GM21447 (cell line): Measurements from ENCODE around the gene EHD3.

Experiments
- ATAC-seq: cut with Tn5 transposase; IDR thresholded peaks from one replicate; pipeline ENCODE4 v1.9.1; 2021; ENCODE audit not compliant: unreplicated experiment

EHD3 gene

DNA sequence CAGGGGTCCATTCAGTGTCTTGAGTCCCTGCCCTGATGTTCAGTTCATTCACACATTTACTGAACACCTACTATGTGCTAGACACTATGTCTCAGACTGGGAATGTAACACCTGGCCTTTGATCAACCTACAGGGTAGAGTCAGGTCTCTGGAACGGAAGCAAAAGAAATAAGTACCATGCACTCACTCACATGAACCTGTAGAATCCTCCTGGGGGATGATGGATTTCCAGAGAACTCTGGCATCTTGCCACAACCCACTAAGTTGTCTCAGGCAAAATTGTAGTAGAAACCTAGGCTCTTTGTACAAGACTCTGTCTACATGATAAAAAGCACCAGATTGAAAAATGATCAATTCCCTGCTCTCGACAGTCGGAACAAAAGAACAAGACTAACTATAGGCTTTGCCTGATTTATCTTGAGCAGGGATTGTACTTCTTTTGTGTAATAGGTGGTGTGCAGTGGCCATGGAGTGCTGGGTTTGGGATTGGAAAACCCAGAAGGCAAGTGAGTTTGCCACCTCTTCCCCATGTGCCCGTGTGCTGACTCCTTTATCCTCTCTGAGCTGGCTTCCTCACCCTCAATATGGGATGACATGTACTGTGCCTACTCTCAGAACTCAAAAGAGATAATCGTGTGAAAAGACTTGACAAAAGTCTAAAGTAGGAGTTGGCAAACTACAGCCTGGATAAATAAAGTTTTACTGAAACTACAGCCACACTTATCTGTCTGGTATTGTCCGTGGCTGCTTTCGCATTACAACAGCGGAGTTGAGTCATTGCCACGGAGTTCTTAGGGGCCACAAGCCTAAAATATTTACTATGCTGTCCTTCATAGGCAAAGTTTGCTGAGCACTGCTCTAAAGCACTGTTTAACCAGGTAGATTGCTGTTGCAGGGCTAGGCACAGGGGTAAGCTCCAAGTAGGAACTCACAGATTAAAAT lies 21.0 kb upstream of the EHD3 start:
- ATAC-seq = no peak

- no peak for ATAC-seq
Measured at GRCh38 chr2:31213601-31214443, 20.1 kb upstream of the EHD3 start.

DNA sequence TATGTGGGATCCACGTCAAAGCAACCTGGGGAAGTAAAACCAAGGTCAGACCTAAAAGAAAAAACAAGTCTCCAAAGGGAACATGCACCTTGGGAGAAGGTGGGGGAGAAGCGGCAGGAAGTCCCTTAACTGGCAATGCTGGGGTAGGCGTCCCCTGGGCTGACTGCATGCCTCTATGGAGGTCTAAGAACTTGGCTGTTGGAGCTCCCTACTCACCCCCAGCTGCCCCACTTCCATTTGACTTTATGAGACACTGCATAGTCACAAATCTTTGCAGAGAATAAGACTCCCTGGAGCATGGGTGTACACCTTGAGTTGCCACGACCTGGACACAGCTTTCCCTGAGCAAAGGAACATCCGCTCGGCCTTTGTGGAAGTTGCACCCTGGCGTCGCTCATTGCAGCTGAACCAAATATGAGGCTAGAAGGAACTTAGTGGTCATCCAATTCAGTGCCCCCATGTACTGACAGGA lies 19.5 kb upstream of the EHD3 start:
- no peak for ATAC-seq

GRCh38 chr2:31216734-31217133 lies 17.2 kb upstream of the EHD3 start:
- ATAC-seq = peak; percentile 50

DNA sequence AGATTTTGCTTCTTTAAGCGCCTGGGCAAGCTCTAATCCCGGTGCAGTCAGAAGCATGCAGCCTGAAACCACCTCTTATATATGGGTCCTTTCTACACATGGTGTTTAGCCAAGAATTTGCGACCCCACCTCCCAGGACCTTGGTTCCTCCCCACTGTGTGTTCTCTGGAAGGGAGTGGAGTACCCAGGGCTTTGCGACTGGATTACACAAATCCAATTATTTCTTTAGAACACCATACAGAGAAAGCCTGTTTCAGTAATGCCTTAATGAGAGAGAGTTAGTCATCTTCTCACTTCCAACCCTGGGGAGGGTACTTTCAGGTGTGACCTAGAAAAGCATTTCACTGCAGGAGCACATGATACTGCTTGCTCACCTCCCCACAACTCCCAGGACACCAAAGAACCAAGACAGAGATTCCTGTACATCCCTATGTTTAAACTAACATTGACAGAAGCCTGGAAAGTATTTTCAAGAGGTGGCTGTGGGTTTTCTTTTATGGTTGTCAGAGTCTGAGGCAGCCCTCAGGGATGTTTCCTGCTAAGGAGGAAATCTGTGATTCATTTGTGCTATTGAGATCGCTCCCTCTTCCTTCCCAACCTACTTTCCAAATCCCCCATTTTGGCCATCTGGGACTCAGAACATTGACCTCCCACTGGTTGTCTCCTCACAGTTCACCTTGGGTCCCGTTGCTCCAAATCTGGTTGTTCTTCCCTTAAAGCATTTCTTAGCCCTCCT lies 16.3 kb upstream of the EHD3 start, which contains the start of gene CAPN14:
Gene CAPN14, minus strand, starts transcription at position 51 of the 736 bp plus-strand sequence. CDS start 12,068 bp downstream, outside the sequence.
- ATAC-seq = no peak

GRCh38 chr2:31219131-31219969 lies 14.6 kb upstream of the EHD3 start:
- ATAC-seq = peak; percentile 68

DNA sequence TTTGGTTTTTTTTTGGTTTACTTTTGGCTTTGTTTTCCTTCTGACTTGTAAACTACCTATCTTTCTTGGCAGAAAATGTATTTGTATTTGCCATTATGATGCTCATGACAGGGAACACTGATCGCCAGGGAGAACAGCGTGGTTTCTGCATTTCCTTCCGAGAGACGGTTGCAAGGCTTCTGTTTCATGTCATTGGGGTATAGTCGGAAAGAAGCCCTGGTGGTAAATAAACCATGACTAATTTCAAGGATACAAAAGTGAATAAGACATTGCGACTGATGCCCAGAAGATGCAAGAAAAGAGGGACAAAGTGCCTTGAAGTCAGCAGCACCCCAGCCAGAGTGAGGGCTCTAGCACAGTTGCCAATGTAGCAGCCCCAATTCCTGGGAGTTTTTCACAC lies 12.4 kb upstream of the EHD3 start:
- ATAC-seq = no peak

GRCh38 chr2:31222071-31222470 lies 11.9 kb upstream of the EHD3 start:
- no peak for ATAC-seq

DNA sequence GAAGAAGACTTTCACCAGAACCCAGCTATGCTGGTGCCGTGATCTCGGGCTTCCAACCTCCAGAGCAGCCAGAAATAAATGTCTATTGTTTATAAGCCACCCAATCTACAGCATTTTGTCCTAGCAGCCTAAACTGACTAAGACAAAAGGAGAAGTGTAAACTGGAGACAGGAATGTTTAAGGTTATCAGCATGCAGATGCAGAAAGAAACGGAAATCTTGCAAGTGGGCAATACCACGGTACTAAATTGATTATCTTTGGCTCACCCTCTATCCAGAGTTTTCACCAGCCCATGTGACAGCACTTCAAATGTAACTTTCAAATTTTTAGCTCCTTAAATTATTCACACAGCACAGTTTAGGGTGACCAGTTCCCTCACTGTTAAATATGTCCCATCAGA lies 10.9 kb upstream of the EHD3 start:
- no peak for ATAC-seq

DNA sequence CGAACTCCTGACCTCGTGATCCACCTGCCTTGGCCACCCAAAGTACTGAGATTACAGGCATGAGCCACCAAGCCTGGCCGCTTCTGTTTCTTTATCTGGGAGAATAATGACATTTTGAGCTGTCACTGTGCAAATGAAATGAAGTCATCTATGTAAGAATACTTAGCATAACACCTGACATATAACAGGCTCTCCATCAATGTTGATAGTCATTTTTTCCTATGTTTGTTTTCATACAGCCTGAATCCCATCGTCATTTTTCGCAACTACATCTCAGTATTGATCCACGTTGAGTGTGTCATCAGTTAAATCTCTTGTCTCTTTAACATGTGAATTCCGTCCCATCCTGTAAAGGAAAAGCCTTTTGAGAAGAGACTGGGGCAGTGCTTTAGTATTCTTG lies 10.2 kb upstream of the EHD3 start:
- ATAC-seq = no peak

GRCh38 chr2:31226266-31226665 lies 7.7 kb upstream of the EHD3 start:
- ATAC-seq = no peak

GRCh38 chr2:31227110-31227509 lies 6.8 kb upstream of the EHD3 start:
- no peak for ATAC-seq

DNA sequence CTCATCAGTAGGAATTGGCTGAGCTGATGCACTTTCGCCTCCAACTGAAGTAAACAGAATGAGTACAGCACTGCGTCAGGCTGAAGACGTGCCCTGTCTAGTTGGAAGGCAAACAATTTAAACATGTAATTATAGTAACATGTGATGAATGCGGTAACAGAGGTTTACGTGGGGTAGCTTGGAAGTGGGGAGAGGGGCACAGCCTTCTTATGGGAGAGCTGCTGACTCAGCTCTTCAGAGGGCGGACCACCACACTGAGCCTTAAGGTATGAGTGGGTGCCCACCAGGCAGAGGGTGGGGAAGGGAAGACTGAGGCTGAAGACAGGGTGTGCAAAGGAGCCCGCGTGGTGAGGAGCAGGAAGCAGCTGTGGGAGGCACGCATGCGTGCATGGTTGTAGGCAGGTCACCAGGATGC lies 6.2 kb upstream of the EHD3 start:
- ATAC-seq = no peak

DNA sequence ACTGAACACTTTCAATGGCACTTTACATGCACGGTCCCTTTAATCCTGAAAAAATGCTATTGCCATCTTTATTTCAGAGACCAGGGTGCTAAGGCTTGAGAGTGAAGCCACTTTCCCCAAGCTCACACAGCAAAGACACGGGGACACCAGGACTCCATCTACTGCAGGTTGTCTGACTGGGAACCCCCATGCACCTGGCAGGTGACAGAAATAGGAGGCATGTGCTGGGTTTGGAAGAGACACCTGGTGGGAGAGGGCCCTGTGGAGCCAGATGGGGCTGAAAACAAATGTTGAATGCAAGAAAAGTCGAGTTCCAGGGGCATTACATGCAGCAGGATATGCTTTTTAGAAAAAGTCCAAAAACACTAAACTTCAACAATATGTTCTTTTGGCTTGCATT lies 5.2 kb upstream of the EHD3 start:
- ATAC-seq = no peak

DNA sequence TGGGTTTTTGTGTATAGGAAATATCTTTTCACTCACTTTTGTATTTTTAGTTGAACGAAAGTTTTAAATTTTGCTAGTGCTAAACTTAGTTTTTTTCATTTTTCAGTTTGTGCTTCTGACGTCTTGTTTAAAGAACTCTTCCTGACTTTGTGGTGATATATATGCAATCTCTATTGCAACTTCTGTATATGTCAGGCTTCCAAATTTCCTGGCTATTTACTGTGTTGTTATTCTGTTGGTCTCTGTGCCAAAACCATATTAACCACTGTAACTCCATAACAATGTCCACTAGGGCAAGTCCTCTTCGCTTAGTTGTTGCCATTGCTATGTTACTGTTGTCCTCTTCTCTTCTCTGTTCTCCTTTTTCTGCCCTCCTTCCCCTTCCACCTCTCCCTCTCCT lies 3.2 kb upstream of the EHD3 start:
- ATAC-seq = no peak

DNA sequence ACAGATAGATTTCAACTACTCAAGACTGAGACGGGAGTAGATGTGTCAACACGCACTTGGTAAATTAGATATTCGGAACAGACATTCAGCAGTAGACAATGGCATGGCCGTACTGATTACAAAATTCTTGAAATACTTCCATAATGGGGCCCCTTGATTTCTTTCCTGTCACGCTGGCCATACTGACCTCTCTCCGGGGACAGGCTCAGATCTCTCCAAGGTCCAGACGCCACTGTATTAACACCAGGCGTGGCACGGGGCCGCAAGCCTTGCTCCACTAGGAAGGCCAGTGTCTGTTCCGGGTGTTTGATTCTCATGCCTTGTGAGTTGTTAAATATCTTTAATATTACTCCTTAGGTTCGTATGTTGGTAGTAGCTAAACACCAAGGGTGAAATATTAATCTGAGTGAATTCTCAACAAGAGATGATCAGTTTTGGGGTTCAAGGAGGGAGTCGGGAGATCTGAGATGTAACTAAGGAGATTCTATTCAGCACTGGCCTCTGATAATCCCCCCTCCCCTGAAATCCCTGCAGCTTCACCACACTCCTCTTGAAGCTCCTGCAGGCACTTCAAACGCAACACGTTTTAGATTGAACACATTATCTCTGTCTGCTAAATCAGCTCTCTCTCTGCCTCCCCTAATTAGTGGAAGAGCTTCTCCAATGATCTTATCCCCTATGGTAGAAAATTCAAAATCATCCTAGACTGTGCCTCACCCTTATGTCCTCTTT lies 2.2 kb upstream of the EHD3 start:
- ATAC-seq = no peak

GRCh38 chr2:31232586-31232985 lies 1.4 kb upstream of the EHD3 start:
- no peak for ATAC-seq

DNA sequence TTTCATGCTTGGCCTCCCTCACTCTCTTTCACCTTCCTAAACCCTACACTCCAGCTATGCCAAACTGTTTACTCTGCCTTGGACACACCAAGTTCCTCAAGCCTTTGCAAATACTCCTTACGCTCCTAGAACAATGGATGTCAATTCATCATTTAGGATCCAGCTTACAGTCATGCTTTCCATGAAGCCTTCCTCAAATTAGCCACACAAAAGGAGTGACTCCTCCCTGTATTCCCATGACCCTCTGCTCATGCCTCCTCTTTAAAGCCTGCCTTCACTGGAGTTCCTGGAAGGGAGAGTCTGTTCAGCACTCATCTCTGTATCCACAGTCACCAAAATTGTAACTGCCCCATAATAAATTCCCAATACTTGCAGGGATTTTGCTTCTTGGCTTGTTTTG lies 721 bp upstream of the EHD3 start:
- ATAC-seq = no peak

DNA sequence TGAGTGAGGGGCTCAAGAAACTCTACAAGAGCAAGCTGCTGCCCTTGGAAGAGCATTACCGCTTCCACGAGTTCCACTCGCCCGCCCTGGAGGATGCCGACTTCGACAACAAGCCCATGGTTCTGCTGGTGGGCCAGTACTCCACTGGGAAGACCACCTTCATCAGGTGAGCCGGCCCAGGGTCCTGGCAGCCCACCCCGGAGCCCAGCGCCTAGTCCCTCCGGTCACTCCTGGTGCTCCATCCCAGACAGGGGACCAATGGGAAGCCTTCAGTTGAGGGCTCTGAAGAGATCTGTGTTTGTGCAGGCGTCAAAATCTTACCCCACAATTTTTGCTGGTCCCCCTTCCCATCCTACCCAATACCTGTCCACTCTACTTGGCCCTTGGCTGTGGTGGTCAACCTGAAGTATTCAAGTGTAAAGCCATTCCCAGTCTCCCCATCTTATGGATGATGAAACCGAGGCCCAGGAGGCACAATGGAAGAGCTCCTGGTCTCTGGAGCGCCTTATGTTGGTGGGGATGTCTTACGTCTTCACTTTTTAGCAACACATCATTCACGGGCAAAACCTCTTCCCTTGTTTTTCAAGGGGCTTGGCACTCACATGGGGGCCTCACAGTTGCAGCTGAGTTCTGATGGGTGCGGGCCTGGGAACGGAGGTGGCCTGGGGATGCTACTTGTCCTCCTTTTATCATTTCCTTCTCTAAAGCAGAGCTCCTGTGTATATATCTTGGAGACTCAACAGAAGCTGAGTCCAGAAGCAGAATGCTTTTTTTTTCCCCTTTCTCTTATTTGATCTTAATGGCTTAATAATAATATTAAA lies 941 bp downstream of the EHD3 start:
- ATAC-seq = no peak
